GM10847 (cell line): ENCODE data around the gene ROBO3.

Experiments used
- POLR2A ChIP-seq: IDR thresholded peaks from 2 replicates; pipeline ENCODE4 v1.6.1; 2011; ENCODE audit not compliant: insufficient read length; ENCODE audit errors: extremely low read depth

ROBO3 gene

DNA sequence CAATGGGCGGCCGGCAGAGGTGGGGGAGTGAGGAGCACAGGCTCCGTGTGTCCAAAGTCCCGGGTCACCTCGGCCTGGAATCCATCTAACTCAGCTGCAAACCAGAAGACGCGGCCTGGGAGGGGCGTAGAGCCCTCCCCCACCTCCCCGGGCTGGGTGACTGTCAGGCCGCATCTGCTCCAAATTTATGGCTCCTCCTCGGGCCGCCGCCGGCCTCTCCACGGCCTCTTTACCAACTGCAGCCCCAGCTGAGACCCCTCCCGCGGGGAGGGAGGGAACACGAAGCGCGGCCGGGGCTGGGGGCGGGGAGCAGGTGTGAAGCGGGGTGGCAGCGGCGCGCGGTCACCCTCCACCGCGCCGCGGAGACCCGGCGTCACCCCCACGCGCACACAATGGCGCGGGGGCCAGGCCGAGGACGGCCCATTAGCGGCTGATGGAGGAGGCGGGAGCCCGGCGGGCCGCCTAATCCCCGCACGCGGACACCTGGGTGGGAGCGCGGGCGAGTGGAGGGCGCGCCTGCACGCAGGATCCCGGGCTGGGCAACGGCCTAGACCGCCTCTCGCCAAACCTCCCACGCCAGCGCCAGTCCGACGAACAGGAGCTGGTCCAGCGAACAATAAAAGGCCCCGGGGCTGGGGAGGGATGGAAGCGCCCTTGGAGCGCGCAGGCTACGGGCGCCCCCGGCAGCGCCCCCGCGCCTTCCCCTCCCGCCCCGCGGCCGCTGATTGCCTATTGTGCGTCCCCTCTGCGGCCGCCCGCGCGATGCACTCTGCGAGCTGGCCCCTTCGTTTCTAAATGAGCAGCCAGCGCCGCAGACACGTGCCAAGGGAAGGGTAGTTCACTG lies 25.9 kb upstream of the ROBO3 start:
- no peak for TF ChIP-seq POLR2A

- no peak for TF ChIP-seq POLR2A
Measured at GRCh38 chr11:124839972-124840621, 25.1 kb upstream of the ROBO3 start.

- TF ChIP-seq POLR2A = no peak
Measured at GRCh38 chr11:124840666-124841065, 24.6 kb upstream of the ROBO3 start.

- TF ChIP-seq POLR2A = no peak
Measured at GRCh38 chr11:124841201-124841600, 24.0 kb upstream of the ROBO3 start.

DNA sequence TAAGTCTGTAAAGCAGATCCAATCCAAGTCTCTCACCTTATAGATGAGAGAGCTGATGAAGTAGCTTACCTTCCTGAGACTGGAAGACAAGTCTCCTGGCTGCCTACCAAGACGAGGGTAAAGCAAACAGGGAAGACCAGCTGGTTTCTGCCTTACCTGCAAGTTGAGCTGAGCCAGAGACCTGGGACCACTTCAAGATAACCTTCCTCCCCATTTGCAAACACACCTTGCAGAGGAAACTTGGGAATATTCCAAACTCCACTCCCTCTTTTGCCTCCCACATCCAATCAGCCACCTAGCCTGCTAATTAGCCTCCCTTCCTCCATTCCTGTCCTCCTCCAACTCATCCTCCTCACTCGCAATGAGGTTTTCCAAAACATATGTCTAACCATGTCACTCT lies 23.4 kb upstream of the ROBO3 start:
- TF ChIP-seq POLR2A = no peak

DNA sequence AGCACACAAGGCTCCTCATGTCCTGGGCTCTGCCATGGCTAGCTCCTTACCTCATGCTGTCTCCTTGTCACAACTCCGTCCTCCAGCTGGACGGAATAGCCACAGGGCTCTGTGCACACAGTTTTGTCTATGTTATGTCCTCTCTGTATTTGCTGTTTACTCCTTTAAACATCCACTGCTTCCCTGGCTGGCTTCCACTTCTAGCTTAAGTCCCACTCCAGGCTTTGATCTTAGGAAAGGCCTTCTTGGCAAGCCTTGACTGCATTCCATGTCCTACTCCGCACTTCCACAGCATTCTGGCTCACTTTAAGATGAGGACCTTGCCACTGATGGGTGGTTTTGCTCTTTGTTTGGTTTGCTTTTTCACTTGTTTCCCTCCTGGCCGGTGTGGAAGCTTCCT lies 22.9 kb upstream of the ROBO3 start:
- no peak for TF ChIP-seq POLR2A

DNA sequence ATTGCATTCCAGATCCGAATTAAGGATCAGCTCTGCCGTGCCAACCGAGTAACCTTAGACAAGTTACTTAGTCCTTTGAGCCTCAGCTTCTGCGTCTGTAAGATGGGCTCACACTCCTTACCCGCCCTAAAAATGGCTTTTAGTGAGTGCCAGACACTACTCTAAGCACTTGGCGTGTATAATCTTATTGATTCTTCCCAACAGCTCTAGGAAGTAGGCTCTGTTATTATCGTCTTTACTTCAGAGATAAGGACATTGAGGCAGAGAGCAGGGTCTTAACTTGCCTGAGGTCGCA lies 21.7 kb upstream of the ROBO3 start:
- TF ChIP-seq POLR2A = no peak

GRCh38 chr11:124844664-124845079 lies 20.6 kb upstream of the ROBO3 start:
- TF ChIP-seq POLR2A = no peak

GRCh38 chr11:124846070-124846673 lies 19.1 kb upstream of the ROBO3 start:
- no peak for TF ChIP-seq POLR2A

GRCh38 chr11:124859171-124859570 lies 6.1 kb upstream of the ROBO3 start:
- TF ChIP-seq POLR2A = no peak

- TF ChIP-seq POLR2A = no peak
Measured at GRCh38 chr11:124861670-124862069, 3.6 kb upstream of the ROBO3 start.

GRCh38 chr11:124863137-124863825 lies 2.0 kb upstream of the ROBO3 start:
- TF ChIP-seq POLR2A = no peak

- no peak for TF ChIP-seq POLR2A
Measured at GRCh38 chr11:124863826-124864165, 1.4 kb upstream of the ROBO3 start.

DNA sequence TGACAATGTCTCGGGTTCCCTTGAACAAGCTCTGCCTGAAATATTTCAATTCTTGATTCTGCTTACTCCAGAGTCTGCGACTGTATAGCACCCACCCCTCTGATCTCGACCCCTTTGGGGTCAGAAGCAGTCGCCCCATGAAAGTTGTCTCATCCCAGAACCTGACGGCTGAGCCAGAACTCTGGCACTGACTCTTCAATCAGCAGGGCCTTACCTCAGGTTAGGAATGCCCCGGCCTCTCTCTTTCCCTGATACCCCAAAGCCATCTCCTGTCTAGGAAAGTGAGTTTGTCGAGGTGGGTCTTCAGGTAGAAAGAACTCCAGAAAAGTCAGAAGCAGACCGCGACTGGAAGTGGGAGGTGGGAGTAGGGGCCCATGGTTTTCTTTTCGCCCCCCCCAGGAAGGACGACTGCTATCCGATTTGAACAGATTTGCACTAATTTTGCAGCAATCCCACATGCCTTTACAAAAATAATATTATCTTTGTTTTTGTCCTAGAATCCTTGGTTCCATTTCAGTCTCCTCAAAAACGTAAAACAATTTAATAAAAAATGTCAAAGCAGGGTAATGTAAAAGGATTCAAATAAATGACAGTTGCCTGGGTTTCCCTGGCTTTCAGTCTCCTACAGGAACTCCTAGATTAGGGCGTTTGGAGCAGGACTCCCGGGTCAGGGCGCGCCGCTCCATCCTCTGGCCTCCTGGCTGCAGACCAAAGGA lies 898 bp upstream of the ROBO3 start:
- TF ChIP-seq POLR2A = no peak

DNA sequence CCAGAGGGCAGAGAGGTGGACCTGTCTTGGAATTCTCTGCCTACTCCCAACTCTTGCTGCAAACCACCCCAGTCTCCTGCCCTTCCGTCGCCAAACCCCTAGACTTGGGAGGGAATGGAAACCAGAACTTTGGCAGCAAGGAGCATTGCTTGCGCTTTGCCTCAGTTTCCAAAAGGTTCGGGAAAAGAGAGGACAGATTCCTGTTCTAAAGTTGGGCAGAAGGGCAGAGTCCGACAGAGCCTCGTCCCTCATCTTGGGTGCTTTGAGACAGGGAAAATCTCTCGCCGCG lies 396 bp upstream of the ROBO3 start:
- no peak for TF ChIP-seq POLR2A
